NCI-H2227 treated with DMSO at 0.1 percent for 48 hours (cell line): ENCODE results near the gene ERGIC3.
A peak's percentile ranks its signal among the peaks of the same experiment; 100 is the strongest.
"Not testable (repeated sequence)": the region's sequence is repeated elsewhere in the genome, so short reads cannot be mapped to it uniquely, and the experiment has no call there.

Source experiments
- DNase-seq: peaks from one replicate; lab custom pipeline; 2025; lab: John Stamatoyannopoulos, UW

ERGIC3 gene

GRCh38 chr20:35517767-35518166, 24.1 kb upstream of the ERGIC3 start:
- not testable (repeated sequence) for DNase-seq

- no peak for DNase-seq
Observed at GRCh38 chr20:35518955-35519354, 22.9 kb upstream of the ERGIC3 start.

- DNase-seq: no peak
Observed at GRCh38 chr20:35523298-35523888, 18.5 kb upstream of the ERGIC3 start.

GRCh38 chr20:35525639-35526038, 16.2 kb upstream of the ERGIC3 start:
- no peak for DNase-seq

- DNase-seq: no peak
Observed at GRCh38 chr20:35527122-35527769, 14.6 kb upstream of the ERGIC3 start.

GRCh38 chr20:35529552-35529951, 12.3 kb upstream of the ERGIC3 start, which contains the start of gene C20orf173:
C20orf173 (minus strand) TSS chr20:35529652; CDS start chr20:35529373, 279 bp downstream.
- DNase-seq: no peak

- peak; percentile 92 for DNase-seq
Observed at GRCh38 chr20:35539756-35540212, 2.1 kb upstream of the ERGIC3 start.

GRCh38 chr20:35541118-35541782, 628 bp upstream of the ERGIC3 start:
- no peak for DNase-seq

GRCh38 chr20:35542990-35543389, 1.1 kb downstream of the ERGIC3 start:
- DNase-seq: no peak

- no peak for DNase-seq
Observed at GRCh38 chr20:35544436-35544835, 2.6 kb downstream of the ERGIC3 start.

GRCh38 chr20:35544941-35545340, 3.1 kb downstream of the ERGIC3 start:
- DNase-seq: not testable (repeated sequence)

GRCh38 chr20:35546127-35546526, 4.2 kb downstream of the ERGIC3 start:
- no peak for DNase-seq

GRCh38 chr20:35547329-35547728, 5.5 kb downstream of the ERGIC3 start:
- no peak for DNase-seq

GRCh38 chr20:35551503-35551902, 9.6 kb downstream of the ERGIC3 start:
- DNase-seq: no peak

GRCh38 chr20:35552914-35553313, 11.0 kb downstream of the ERGIC3 start:
- DNase-seq: no peak

- not testable (repeated sequence) for DNase-seq
Observed at GRCh38 chr20:35555461-35555860, 13.6 kb downstream of the ERGIC3 start.

- no peak for DNase-seq
Observed at GRCh38 chr20:35555951-35556645, 14.2 kb downstream of the ERGIC3 start.

GRCh38 chr20:35556871-35557270, 15.0 kb downstream of the ERGIC3 start:
- no peak for DNase-seq

- no peak for DNase-seq
Observed at GRCh38 chr20:35558451-35558850, 16.6 kb downstream of the ERGIC3 start.

GRCh38 chr20:35559042-35559693, 17.3 kb downstream of the ERGIC3 start:
- no peak for DNase-seq

- DNase-seq: no peak
Observed at GRCh38 chr20:35560105-35560511, 18.2 kb downstream of the ERGIC3 start.

- DNase-seq: no peak
Observed at GRCh38 chr20:35560541-35560940, 18.7 kb downstream of the ERGIC3 start.
